ENCODE data around the gene C1orf226.
"Not testable (repeated sequence)": the region's sequence is repeated elsewhere in the genome, so short reads cannot be mapped to it uniquely, and the experiment has no call there.

C1orf226 gene

GRCh38 chr1:162416909-162417308 is 35.4 kb downstream of the C1orf226 start:
- H3K4me2 ChIP-seq (ENCODE audit: insufficient read depth, low read length, poor library complexity, severe bottlenecking), result no peak overlapping the region
- no peaks in the 10 kb centered on the region for H3K9me3 ChIP-seq (replicated peaks in 1 of 2; ENCODE audit: control insufficient read depth in 2 of 2, insufficient read depth in 1 of 2, low read depth in 1 of 2, low read length in 2 of 2)
- no peak overlapping the region for H2BK12ac ChIP-seq (ENCODE audit: low read length)
- no peaks in the 10 kb centered on the region for H3K36me3 ChIP-seq (replicated peaks in 1 of 2; ENCODE audit: control insufficient read depth in 2 of 2, insufficient read depth in 2 of 2, low read length in 2 of 2)
- no peaks in the 10 kb centered on the region for H3K4me1 ChIP-seq (ENCODE audit: control insufficient read depth in 2 of 2, insufficient read depth in 1 of 2, low read depth in 1 of 2, low read length in 2 of 2)
- no peak overlapping the region for H2BK120ac ChIP-seq (ENCODE audit: low read depth, low read length)
- no peak overlapping the region for H3K9ac ChIP-seq (ENCODE audit: low read depth, low read length, poor library complexity)
- DNase-seq (ENCODE audit: low spot score), result no peak
- H3K27ac ChIP-seq (replicated peaks; ENCODE audit: low read length), result no peak overlapping the region
- no peaks in the 10 kb centered on the region for H3K79me1 ChIP-seq (ENCODE audit: low read depth, low read length)
- H3K14ac ChIP-seq (ENCODE audit: low read length), result no peak overlapping the region
- no peak overlapping the region for H4K91ac ChIP-seq (ENCODE audit: low read depth, low read length, poor library complexity)
- no peak overlapping the region for H2BK5ac ChIP-seq (ENCODE audit: low read length)
- H2BK15ac ChIP-seq (ENCODE audit: low read length), result no peak overlapping the region
- no peak overlapping the region for H3K4me3 ChIP-seq (ENCODE audit: low read length in 2 of 2)
- H2AFZ ChIP-seq (ENCODE audit: low read length), result no peak overlapping the region
- H3K18ac ChIP-seq (ENCODE audit: low read length), result no peak overlapping the region
- no peak overlapping the region for H2AK5ac ChIP-seq (ENCODE audit: low read depth, low read length)
- H4K8ac ChIP-seq (ENCODE audit: low read depth, low read length), result no peak overlapping the region
- peaks cover 0 to 12% (median 0%) of the 10 kb centered on the region in 3 experiments for H3K27me3 ChIP-seq (ENCODE audit: control insufficient read depth in 3 of 3, insufficient read depth in 3 of 3, low read depth in 1 of 3, low read length in 3 of 3)
- no peak overlapping the region for H3K4ac ChIP-seq (ENCODE audit: low read length)
- H3K23ac ChIP-seq (ENCODE audit: low read depth, low read length, poor library complexity), result no peak overlapping the region
- WGBS, 2 donors (ENCODE audit: extremely low coverage in 2 of 2, insufficient read length in 2 of 2, insufficient replicate concordance in 1 of 2), result no CpG with 5 or more reads among the region's 2 CpGs

GRCh38 chr1:162417650-162418049 is 36.1 kb downstream of the C1orf226 start:
- Histone ChIP-seq H3K18ac (ENCODE audit: low read length) (no peak overlapping the region), H3K4me3 (ENCODE audit: low read length in 2 of 2) (no peak overlapping the region), H2AK5ac (ENCODE audit: low read depth, low read length) (no peak overlapping the region), H2BK15ac (ENCODE audit: low read length) (no peak overlapping the region), H3K9me3 (replicated peaks in 1 of 2; ENCODE audit: control insufficient read depth in 2 of 2, insufficient read depth in 1 of 2, low read depth in 1 of 2, low read length in 2 of 2) (no peaks in the 10 kb centered on the region), H4K91ac (ENCODE audit: low read depth, low read length, poor library complexity) (no peak overlapping the region), H3K36me3 (replicated peaks in 1 of 2; ENCODE audit: control insufficient read depth in 2 of 2, insufficient read depth in 2 of 2, low read length in 2 of 2) (no peaks in the 10 kb centered on the region), H4K8ac (ENCODE audit: low read depth, low read length) (no peak overlapping the region), H3K14ac (ENCODE audit: low read length) (no peak overlapping the region), H3K4ac (ENCODE audit: low read length) (no peak overlapping the region), H2AFZ (ENCODE audit: low read length) (no peak overlapping the region), H2BK120ac (ENCODE audit: low read depth, low read length) (no peak overlapping the region), H2BK12ac (ENCODE audit: low read length) (no peak overlapping the region), H3K27me3 (ENCODE audit: control insufficient read depth in 3 of 3, insufficient read depth in 3 of 3, low read depth in 1 of 3, low read length in 3 of 3) (peaks cover 0 to 8% (median 0%) of the 10 kb centered on the region in 3 experiments), H3K79me1 (ENCODE audit: low read depth, low read length) (no peaks in the 10 kb centered on the region), H3K4me2 (ENCODE audit: insufficient read depth, low read length, poor library complexity, severe bottlenecking) (no peak overlapping the region), H3K27ac (replicated peaks; ENCODE audit: low read length) (no peak overlapping the region), H2BK5ac (ENCODE audit: low read length) (no peak overlapping the region), H3K23ac (ENCODE audit: low read depth, low read length, poor library complexity) (no peak overlapping the region), H3K9ac (ENCODE audit: low read depth, low read length, poor library complexity) (no peak overlapping the region), H3K4me1 (ENCODE audit: control insufficient read depth in 2 of 2, insufficient read depth in 1 of 2, low read depth in 1 of 2, low read length in 2 of 2) (no peaks in the 10 kb centered on the region)
- DNase-seq (ENCODE audit: low spot score), result no peak
- WGBS, 2 donors (ENCODE audit: extremely low coverage in 2 of 2, insufficient read length in 2 of 2, insufficient replicate concordance in 1 of 2), result no CpG with 5 or more reads among the region's 7 CpGs

DNA sequence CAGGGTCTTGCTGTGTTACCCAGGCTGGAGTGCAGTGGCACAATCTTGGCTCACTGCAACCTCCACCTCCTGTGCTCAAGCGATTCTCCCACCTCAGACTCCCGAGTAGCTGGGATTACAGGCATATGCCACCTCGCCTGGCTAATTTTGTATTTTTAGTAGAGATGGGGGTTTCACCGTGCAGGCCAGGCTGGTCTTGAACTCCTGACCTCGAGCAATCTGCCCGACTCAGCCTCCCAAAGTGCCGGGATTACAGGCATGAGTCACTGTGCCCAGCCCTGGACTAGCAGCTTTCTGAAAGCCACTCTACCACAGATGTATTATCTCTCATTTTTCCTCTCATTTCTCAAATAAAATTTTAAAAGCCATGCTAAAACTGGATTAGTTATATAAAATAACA is 37.1 kb downstream of the C1orf226 start:
- no CpG with 5 or more reads among the region's 7 CpGs for WGBS, 2 donors (ENCODE audit: extremely low coverage in 2 of 2, insufficient read length in 2 of 2, insufficient replicate concordance in 1 of 2)

GRCh38 chr1:162419450-162419931 is 38.0 kb downstream of the C1orf226 start:
- not testable (repeated sequence) for H2BK5ac ChIP-seq (ENCODE audit: low read length); H3K9me3 ChIP-seq (replicated peaks in 1 of 2; ENCODE audit: control insufficient read depth in 2 of 2, insufficient read depth in 1 of 2, low read depth in 1 of 2, low read length in 2 of 2); H3K4ac ChIP-seq (ENCODE audit: low read length); H3K4me3 ChIP-seq (ENCODE audit: low read length in 2 of 2); H3K27ac ChIP-seq (replicated peaks; ENCODE audit: low read length); H3K9ac ChIP-seq (ENCODE audit: low read depth, low read length, poor library complexity); H3K4me1 ChIP-seq (ENCODE audit: control insufficient read depth in 2 of 2, insufficient read depth in 1 of 2, low read depth in 1 of 2, low read length in 2 of 2); H2AK5ac ChIP-seq (ENCODE audit: low read depth, low read length); H2BK15ac ChIP-seq (ENCODE audit: low read length); H3K4me2 ChIP-seq (ENCODE audit: insufficient read depth, low read length, poor library complexity, severe bottlenecking); H4K91ac ChIP-seq (ENCODE audit: low read depth, low read length, poor library complexity); H3K36me3 ChIP-seq (replicated peaks in 1 of 2; ENCODE audit: control insufficient read depth in 2 of 2, insufficient read depth in 2 of 2, low read length in 2 of 2); H2BK12ac ChIP-seq (ENCODE audit: low read length); DNase-seq (ENCODE audit: low spot score); H2AFZ ChIP-seq (ENCODE audit: low read length); H3K79me1 ChIP-seq (ENCODE audit: low read depth, low read length); H3K14ac ChIP-seq (ENCODE audit: low read length); H3K27me3 ChIP-seq (ENCODE audit: control insufficient read depth in 3 of 3, insufficient read depth in 3 of 3, low read depth in 1 of 3, low read length in 3 of 3); H3K18ac ChIP-seq (ENCODE audit: low read length); H4K8ac ChIP-seq (ENCODE audit: low read depth, low read length); H3K23ac ChIP-seq (ENCODE audit: low read depth, low read length, poor library complexity); H2BK120ac ChIP-seq (ENCODE audit: low read depth, low read length)
- WGBS, 2 donors (ENCODE audit: extremely low coverage in 2 of 2, insufficient read length in 2 of 2, insufficient replicate concordance in 1 of 2), result no CpG with 5 or more reads among the region's 9 CpGs

More for the DNA sequence above, 37.1 kb downstream of the C1orf226 start:
- not testable (repeated sequence) for H3K14ac ChIP-seq (ENCODE audit: low read length); H3K4me1 ChIP-seq (ENCODE audit: control insufficient read depth in 2 of 2, insufficient read depth in 1 of 2, low read depth in 1 of 2, low read length in 2 of 2); H2BK12ac ChIP-seq (ENCODE audit: low read length); H3K79me1 ChIP-seq (ENCODE audit: low read depth, low read length); H3K18ac ChIP-seq (ENCODE audit: low read length); H2BK15ac ChIP-seq (ENCODE audit: low read length); H3K4ac ChIP-seq (ENCODE audit: low read length); H3K36me3 ChIP-seq (replicated peaks in 1 of 2; ENCODE audit: control insufficient read depth in 2 of 2, insufficient read depth in 2 of 2, low read length in 2 of 2); H2BK120ac ChIP-seq (ENCODE audit: low read depth, low read length); H3K4me3 ChIP-seq (ENCODE audit: low read length in 2 of 2); H4K8ac ChIP-seq (ENCODE audit: low read depth, low read length); H3K27me3 ChIP-seq (ENCODE audit: control insufficient read depth in 3 of 3, insufficient read depth in 3 of 3, low read depth in 1 of 3, low read length in 3 of 3); H3K9ac ChIP-seq (ENCODE audit: low read depth, low read length, poor library complexity); H4K91ac ChIP-seq (ENCODE audit: low read depth, low read length, poor library complexity); H3K9me3 ChIP-seq (replicated peaks in 1 of 2; ENCODE audit: control insufficient read depth in 2 of 2, insufficient read depth in 1 of 2, low read depth in 1 of 2, low read length in 2 of 2); DNase-seq (ENCODE audit: low spot score); H3K23ac ChIP-seq (ENCODE audit: low read depth, low read length, poor library complexity); H2AFZ ChIP-seq (ENCODE audit: low read length); H3K27ac ChIP-seq (replicated peaks; ENCODE audit: low read length); H3K4me2 ChIP-seq (ENCODE audit: insufficient read depth, low read length, poor library complexity, severe bottlenecking); H2BK5ac ChIP-seq (ENCODE audit: low read length); H2AK5ac ChIP-seq (ENCODE audit: low read depth, low read length)

Measured in neuronal stem cell (in vitro differentiated cells).